Liver (tissue), 9 donors: ENCODE data around the gene HES5. TPM values are rescaled to one million over a fixed set of nuclear protein-coding genes. Genes with fewer than 3 reads are reported as not detected.

ENCODE experiments used
- DNase-seq: peaks from one replicate; pipeline ENCODE4 v3.0.0-alpha.2; 2017; ENCODE audit warnings: low spot score
- H3K27ac ChIP-seq, 2 donors: one replicate each; pipeline ENCODE4 v1.7.0; 2013; ENCODE audit warnings: inconsistent platforms in 2 of 2, low read length in 2 of 2, control low read depth in 1 of 2, low read depth in 1 of 2, mild to moderate bottlenecking in 1 of 2
- H3K27me3 ChIP-seq, 4 donors: one replicate each; pipeline versions ENCODE4 v1.6.1 to v1.7.0; 2013; ENCODE audit warnings: low read length in 3 of 4, inconsistent platforms in 1 of 4, mild to moderate bottlenecking in 1 of 4, moderate library complexity in 1 of 4; ENCODE audit not compliant: control insufficient read depth in 4 of 4, insufficient read depth in 4 of 4
- H3K36me3 ChIP-seq, 4 donors: one replicate each; pipeline versions ENCODE4 v1.6.1 to v1.7.0; 2013; ENCODE audit warnings: low read length in 3 of 4, mild to moderate bottlenecking in 3 of 4, low read depth in 1 of 4, moderate library complexity in 1 of 4; ENCODE audit not compliant: control insufficient read depth in 4 of 4, insufficient read depth in 3 of 4
- H3K4me1 ChIP-seq, 4 donors: one replicate each; pipeline versions ENCODE4 v1.6.1 to v1.7.0; 2013; ENCODE audit warnings: low read length in 3 of 4, mild to moderate bottlenecking in 3 of 4, moderate library complexity in 1 of 4; ENCODE audit not compliant: control insufficient read depth in 4 of 4, insufficient read depth in 4 of 4
- H3K4me3 ChIP-seq, 3 donors: one replicate each; pipeline versions ENCODE4 v1.6.1 to v1.7.0; 2013; ENCODE audit warnings: low read length in 3 of 3, control low read depth in 1 of 3, low read depth in 1 of 3, mild to moderate bottlenecking in 1 of 3
- H3K9ac ChIP-seq, 2 donors: one replicate each; pipeline ENCODE4 v1.7.0; 2013; ENCODE audit warnings: low read length in 2 of 2, mild to moderate bottlenecking in 2 of 2, moderate library complexity in 2 of 2, control low read depth in 1 of 2, low read depth in 1 of 2
- H3K9me3 ChIP-seq, 4 donors: one replicate each; pipeline versions ENCODE4 v1.6.1 to v1.7.0; 2013; ENCODE audit warnings: low read length in 3 of 4; ENCODE audit not compliant: control insufficient read depth in 4 of 4
- EGR1 ChIP-seq, 2 donors: IDR thresholded peaks; 2 replicates each; pipeline ENCODE4 v1.6.1; 2016 to 2018; ENCODE audit warnings: antibody characterized with exemption in 2 of 2, low read depth in 2 of 2
- FOXA1 ChIP-seq: IDR thresholded peaks from 2 replicates; pipeline ENCODE4 v1.6.1; 2016; ENCODE audit warnings: antibody characterized with exemption
- FOXA2 ChIP-seq: IDR thresholded peaks from 2 replicates; pipeline ENCODE4 v1.6.1; 2016; ENCODE audit warnings: antibody characterized with exemption
- GABPA ChIP-seq, 2 donors: IDR thresholded peaks in 1 of 2; conservative IDR thresholded peaks in 1 of 2; 2 replicates each; pipeline ENCODE4 v1.6.1; 2016; ENCODE audit warnings: antibody characterized with exemption in 2 of 2, mild to moderate bottlenecking in 1 of 2, moderate library complexity in 1 of 2
- JUND ChIP-seq, 2 donors: IDR thresholded peaks; 2 replicates each; pipeline ENCODE4 v1.6.1; 2016; ENCODE audit warnings: antibody characterized with exemption in 2 of 2
- NR2F2 ChIP-seq: IDR thresholded peaks from 2 replicates; pipeline ENCODE4 v1.6.1; 2016; ENCODE audit warnings: antibody characterized with exemption
- RAD21 ChIP-seq, 2 donors: IDR thresholded peaks; 2 replicates each; pipeline ENCODE4 v1.6.1; 2016; ENCODE audit warnings: antibody characterized with exemption in 2 of 2, mild to moderate bottlenecking in 2 of 2
- SP1 ChIP-seq: IDR thresholded peaks from 2 replicates; pipeline ENCODE4 v1.6.1; 2018; ENCODE audit warnings: antibody characterized with exemption, mild to moderate bottlenecking
- TAF1 ChIP-seq: conservative IDR thresholded peaks from 2 replicates; pipeline ENCODE4 v1.6.1; 2016; ENCODE audit warnings: antibody characterized with exemption, mild to moderate bottlenecking
- YY1 ChIP-seq: IDR thresholded peaks from 2 replicates; pipeline ENCODE4 v1.6.1; 2016; ENCODE audit warnings: antibody characterized with exemption, mild to moderate bottlenecking
- WGBS: extraction: QIAGEN DNeasy Blood & Tissue Kit; methylation state at CpG from one replicate; pipeline ENCODE4 v1.1.7; 2013; 5-methylcytosine and 5-hydroxymethylcytosine counted together
- polyA plus RNA-seq, 2 donors: library from polyadenylated mRNA; stranded (reverse) in 1 of 2; unstranded in 1 of 2; fragments of 200-250 nt in 1 of 2; fragments of >200 nt in 1 of 2; fragmentation: Nextera tagmentation in 1 of 2; extraction: Ambion mirVana in 1 of 2; gene quantifications; one replicate each; pipeline versions ENCODE4 v1.2.1 to v1.2.3, GENCODE V29; 2013 to 2015
- total RNA-seq, 2 donors: library from RNA; depleted of rRNA; stranded (reverse); fragments of >200 nt; gene quantifications; one replicate each; pipeline ENCODE4 v1.2.3, GENCODE V29; 2014
- TF ChIP-seq, protein P1 (sequence below): IDR thresholded peaks from 2 replicates; pipeline ENCODE4 v1.6.1; 2016; ENCODE audit warnings: antibody characterized with exemption
- TF ChIP-seq, protein P2 (sequence below): IDR thresholded peaks from 2 replicates; pipeline ENCODE4 v1.6.1; 2016; ENCODE audit warnings: antibody characterized with exemption
- TF ChIP-seq, protein P3 (sequence below): IDR thresholded peaks from 2 replicates; pipeline ENCODE4 v1.6.1; 2016; ENCODE audit warnings: antibody characterized with exemption
- TF ChIP-seq, protein P4 (sequence below): IDR thresholded peaks from 2 replicates; pipeline ENCODE4 v1.6.1; 2016; ENCODE audit warnings: antibody characterized with exemption, mild to moderate bottlenecking
- donor health status: healthy.
- donor health status: healthy.
- donor health status: healthy.
- donor health status: healthy.
- donor health status: healthy.

Gene HES5
- total and polyA plus RNA-seq, 4 donors: 0.08 to 0.93 TPM; not detected in 2

DNA sequence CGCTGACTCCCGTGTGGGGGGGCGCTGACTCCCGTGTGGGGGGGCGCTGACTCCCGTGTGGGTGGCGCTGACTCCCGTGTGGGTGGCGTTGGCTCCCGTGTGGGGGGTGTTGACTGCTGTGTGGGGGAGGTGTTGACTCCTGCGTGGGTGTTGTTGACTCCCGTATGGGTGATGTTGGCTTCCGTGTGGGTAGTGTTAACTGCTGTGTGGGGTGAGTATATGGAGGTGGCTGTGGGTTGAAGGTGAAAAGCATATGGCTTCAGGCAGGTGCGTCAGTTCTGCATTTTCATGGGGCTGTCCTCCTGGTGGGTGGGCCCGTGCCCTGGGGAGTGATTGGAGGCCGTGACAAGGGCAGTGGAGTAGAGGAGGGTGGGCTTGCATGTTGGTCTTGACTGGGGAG lies 46.1 kb downstream of the HES5 start:
- Histone ChIP-seq H3K4me3 (no peak overlapping the region), H3K9me3 (peaks cover 0 to 8% (median 1%) of the 10 kb centered on the region in 4 donors), H3K27ac (no peak overlapping the region), H3K4me1 (no peaks in the 10 kb centered on the region), H3K36me3 (no peaks in the 10 kb centered on the region), H3K27me3 (no peaks in the 10 kb centered on the region), H3K9ac (no peak overlapping the region)
- 78% methylated on average over 16 of the region's 16 CpGs for WGBS
- TF ChIP-seq, protein P1, sequence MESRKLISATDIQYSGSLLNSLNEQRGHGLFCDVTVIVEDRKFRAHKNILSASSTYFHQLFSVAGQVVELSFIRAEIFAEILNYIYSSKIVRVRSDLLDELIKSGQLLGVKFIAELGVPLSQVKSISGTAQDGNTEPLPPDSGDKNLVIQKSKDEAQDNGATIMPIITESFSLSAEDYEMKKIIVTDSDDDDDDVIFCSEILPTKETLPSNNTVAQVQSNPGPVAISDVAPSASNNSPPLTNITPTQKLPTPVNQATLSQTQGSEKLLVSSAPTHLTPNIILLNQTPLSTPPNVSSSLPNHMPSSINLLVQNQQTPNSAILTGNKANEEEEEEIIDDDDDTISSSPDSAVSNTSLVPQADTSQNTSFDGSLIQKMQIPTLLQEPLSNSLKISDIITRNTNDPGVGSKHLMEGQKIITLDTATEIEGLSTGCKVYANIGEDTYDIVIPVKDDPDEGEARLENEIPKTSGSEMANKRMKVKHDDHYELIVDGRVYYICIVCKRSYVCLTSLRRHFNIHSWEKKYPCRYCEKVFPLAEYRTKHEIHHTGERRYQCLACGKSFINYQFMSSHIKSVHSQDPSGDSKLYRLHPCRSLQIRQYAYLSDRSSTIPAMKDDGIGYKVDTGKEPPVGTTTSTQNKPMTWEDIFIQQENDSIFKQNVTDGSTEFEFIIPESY: no peak
- TF ChIP-seq, protein P2, sequence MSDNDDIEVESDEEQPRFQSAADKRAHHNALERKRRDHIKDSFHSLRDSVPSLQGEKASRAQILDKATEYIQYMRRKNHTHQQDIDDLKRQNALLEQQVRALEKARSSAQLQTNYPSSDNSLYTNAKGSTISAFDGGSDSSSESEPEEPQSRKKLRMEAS: no peak
- TF ChIP-seq FOXA2 (no peak), RAD21 (IDR thresholded peaks at IDR 0.05) (no peak), NR2F2 (no peak), FOXA1 (no peak), EGR1 (IDR thresholded peaks at IDR 0.05; ENCODE audit: low read depth in 2 of 2) (no peak), YY1 (no peak), SP1 (no peak), TAF1 (no peak)
- TF ChIP-seq, protein P3, sequence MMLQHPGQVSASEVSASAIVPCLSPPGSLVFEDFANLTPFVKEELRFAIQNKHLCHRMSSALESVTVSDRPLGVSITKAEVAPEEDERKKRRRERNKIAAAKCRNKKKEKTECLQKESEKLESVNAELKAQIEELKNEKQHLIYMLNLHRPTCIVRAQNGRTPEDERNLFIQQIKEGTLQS: no peak
- no peak for DNase-seq

DNA sequence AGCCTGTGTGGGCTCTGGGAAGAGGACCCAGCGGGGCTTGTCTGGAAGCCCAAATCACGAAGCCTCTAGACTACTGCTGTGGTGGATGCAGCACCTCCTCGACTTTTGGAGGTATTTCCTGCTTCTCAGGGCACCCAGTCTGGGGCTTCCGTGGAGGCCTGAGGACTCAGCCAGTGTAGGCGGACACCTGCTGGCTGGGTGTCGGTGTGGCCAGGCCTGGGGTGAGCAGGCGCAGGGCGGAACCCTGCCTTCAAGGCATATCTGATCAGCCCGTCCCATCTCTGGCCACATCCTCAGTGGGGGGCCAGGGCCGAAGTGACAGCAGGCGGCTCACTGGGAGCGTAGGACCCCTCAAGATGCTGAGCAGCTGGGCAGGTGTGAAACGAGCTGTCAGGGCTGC lies 47.0 kb downstream of the HES5 start:
- H3K36me3 ChIP-seq: no peaks in the 10 kb centered on the region
- H3K27ac ChIP-seq: no peak overlapping the region
- H3K4me1 ChIP-seq: peaks cover 0 to 5% (median 5%) of the 10 kb centered on the region in 4 donors
- no peak for DNase-seq
- 89% methylated on average over 13 of the region's 13 CpGs for WGBS
- H3K27me3 ChIP-seq: no peaks in the 10 kb centered on the region
- TF ChIP-seq JUND (IDR thresholded peaks at IDR 0.05): no peak
- no peak for TF ChIP-seq GABPA (IDR thresholded peaks at IDR 0.05 in 1 of 2, conservative IDR thresholded peaks at IDR 0.05 in 1 of 2)
- TF ChIP-seq RAD21 (IDR thresholded peaks at IDR 0.05): no peak
- no peak for TF ChIP-seq TAF1
- peaks cover 0 to 1% (median under 1%) of the 10 kb centered on the region in 4 donors for H3K9me3 ChIP-seq
- H3K9ac ChIP-seq: no peak overlapping the region
- no peak overlapping the region for H3K4me3 ChIP-seq

DNA sequence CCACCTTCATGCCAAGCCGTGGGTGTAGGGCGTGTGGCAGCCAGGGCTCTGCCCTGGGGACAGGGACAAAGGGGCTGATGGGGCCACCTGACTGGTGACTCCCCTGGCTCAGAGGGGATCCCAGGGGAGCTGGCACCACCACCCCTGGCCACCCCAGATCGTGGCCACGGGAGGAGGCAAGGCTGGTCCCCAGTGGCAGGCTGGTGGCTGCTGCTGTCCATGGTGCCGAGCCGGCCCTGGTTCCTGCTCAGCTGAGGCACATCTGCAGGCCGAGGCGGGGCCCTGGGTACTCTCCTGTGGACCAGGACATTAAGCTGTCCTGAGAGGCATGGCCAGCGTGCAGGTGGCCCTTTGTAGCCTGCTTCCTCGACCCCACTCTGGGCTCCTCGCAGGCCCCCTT lies 47.5 kb downstream of the HES5 start:
- Histone ChIP-seq H3K4me1 (peaks cover 3 to 9% (median 9%) of the 10 kb centered on the region in 4 donors), H3K27ac (no peak overlapping the region), H3K27me3 (no peaks in the 10 kb centered on the region), H3K4me3 (no peak overlapping the region), H3K9me3 (no peaks in the 10 kb centered on the region), H3K9ac (no peak overlapping the region), H3K36me3 (no peaks in the 10 kb centered on the region)
- TF ChIP-seq, protein P4, sequence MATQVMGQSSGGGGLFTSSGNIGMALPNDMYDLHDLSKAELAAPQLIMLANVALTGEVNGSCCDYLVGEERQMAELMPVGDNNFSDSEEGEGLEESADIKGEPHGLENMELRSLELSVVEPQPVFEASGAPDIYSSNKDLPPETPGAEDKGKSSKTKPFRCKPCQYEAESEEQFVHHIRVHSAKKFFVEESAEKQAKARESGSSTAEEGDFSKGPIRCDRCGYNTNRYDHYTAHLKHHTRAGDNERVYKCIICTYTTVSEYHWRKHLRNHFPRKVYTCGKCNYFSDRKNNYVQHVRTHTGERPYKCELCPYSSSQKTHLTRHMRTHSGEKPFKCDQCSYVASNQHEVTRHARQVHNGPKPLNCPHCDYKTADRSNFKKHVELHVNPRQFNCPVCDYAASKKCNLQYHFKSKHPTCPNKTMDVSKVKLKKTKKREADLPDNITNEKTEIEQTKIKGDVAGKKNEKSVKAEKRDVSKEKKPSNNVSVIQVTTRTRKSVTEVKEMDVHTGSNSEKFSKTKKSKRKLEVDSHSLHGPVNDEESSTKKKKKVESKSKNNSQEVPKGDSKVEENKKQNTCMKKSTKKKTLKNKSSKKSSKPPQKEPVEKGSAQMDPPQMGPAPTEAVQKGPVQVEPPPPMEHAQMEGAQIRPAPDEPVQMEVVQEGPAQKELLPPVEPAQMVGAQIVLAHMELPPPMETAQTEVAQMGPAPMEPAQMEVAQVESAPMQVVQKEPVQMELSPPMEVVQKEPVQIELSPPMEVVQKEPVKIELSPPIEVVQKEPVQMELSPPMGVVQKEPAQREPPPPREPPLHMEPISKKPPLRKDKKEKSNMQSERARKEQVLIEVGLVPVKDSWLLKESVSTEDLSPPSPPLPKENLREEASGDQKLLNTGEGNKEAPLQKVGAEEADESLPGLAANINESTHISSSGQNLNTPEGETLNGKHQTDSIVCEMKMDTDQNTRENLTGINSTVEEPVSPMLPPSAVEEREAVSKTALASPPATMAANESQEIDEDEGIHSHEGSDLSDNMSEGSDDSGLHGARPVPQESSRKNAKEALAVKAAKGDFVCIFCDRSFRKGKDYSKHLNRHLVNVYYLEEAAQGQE: peak; percentile 45
- TF ChIP-seq RAD21 (IDR thresholded peaks at IDR 0.05): no peak
- WGBS: 95% methylated on average over 11 of the region's 11 CpGs
- DNase-seq: no peak
